ENCODE results near the gene PHKB.

- TF ChIP-seq EZH2 (IDR thresholded peaks at IDR 0.05; ENCODE audit: insufficient read depth, poor library complexity, severe bottlenecking) (no peak), EZH2phosphoT487 (IDR thresholded peaks at IDR 0.05; ENCODE audit: insufficient read depth, low read depth) (no peak)
Measured at GRCh38 chr16:47646914-47647313, 185.8 kb downstream of the PHKB start.

All from GM23248 (cell line).